HCT116 (cell line): ENCODE data around the gene BABAM2. TPM values are rescaled to one million over a fixed set of nuclear protein-coding genes. Genes with fewer than 3 reads are reported as not detected.

Experiments used
- ATAC-seq: fragments of 200-7000 bp; cut with Tn5 transposase; 2 replicates; pipeline ENCODE4 v1.9.1; 2020; ENCODE audit warnings: mild to moderate bottlenecking, moderate library complexity
- BruUV-seq: library from RNA; stranded (reverse); fragments of 400-500 nt; replicated peaks from 2 replicates; lab custom pipeline; 2021; lab: Mats Ljungman, UMichigan
- CTCF ChIA-PET: fragments of 300-600 bp; sonication (Branson Sonifier 250); formaldehyde crosslinking; loops from one replicate; lab custom pipeline; 2021; ENCODE audit warnings: antibody characterized with exemption; lab: Charles Lee
- POLR2A ChIA-PET: fragments of 300-600, 350-600 bp; sonication (Branson Sonifier 250); formaldehyde crosslinking; loops from one replicate; lab custom pipeline; 2021; ENCODE audit warnings: antibody characterized with exemption; lab: Charles Lee
- RAD21 ChIA-PET, 2 experiments: fragments of 300-600 bp; sonication (Branson Sonifier 250); formaldehyde crosslinking; loops; one replicate each; lab custom pipeline; 2023; ENCODE audit warnings: low total read pairs in 2 of 2; ENCODE audit not compliant: uncharacterized antibody in 2 of 2, unreplicated experiment in 2 of 2, low non-redundant PET in 1 of 2; lab: Charles Lee
- DNase-seq: peaks from one replicate; pipeline ENCODE4 v3.0.0-alpha.2; 2010; ENCODE audit warnings: low read depth, low spot score
- H2AFZ ChIP-seq: fragments of 200-600 bp; shearing (Covaris generic), sonication (generic); 2 replicates; pipeline ENCODE4 v1.6.1; 2017; ENCODE audit warnings: low read depth, mixed run types, mixed read lengths, antibody characterized with exemption, low read length; ENCODE audit not compliant: poor library complexity, severe bottlenecking
- H3K27ac ChIP-seq: 2 replicates; pipeline ENCODE4 v1.5.1; 2012; ENCODE audit warnings: low read depth, low read length
- H3K27me3 ChIP-seq: fragments of 200-600 bp; sonication (generic); 2 replicates; pipeline ENCODE4 v1.6.1; 2016; ENCODE audit warnings: mixed run types, low read length, mixed read lengths; ENCODE audit not compliant: insufficient read depth
- H3K36me3 ChIP-seq, 2 experiments: fragments of 200-500 bp in 1 of 2; fragments of 200-600 bp in 1 of 2; sonication (Bioruptor generic) in 1 of 2; sonication (generic) in 1 of 2; 2 replicates each; pipeline versions ENCODE4 v1.5.1 to v1.6.1; 2014 to 2016; ENCODE audit warnings: low read length in 2 of 2, inconsistent platforms in 1 of 2, mixed read lengths in 1 of 2, mixed run types in 1 of 2; ENCODE audit not compliant: insufficient read depth in 2 of 2, control insufficient read depth in 1 of 2
- H3K4me1 ChIP-seq, 2 experiments: fragments of 200-600 bp in 1 of 2; sonication (generic) in 1 of 2; 2 replicates each; pipeline versions ENCODE4 v1.5.1 to v1.6.1; 2012 to 2017; ENCODE audit warnings: low read length in 2 of 2, inconsistent platforms in 1 of 2, mild to moderate bottlenecking in 1 of 2, mixed read lengths in 1 of 2, mixed run types in 1 of 2, moderate library complexity in 1 of 2; ENCODE audit not compliant: insufficient read depth in 2 of 2, control insufficient read depth in 1 of 2
- H3K4me2 ChIP-seq: fragments of 200-600 bp; sonication (generic); 2 replicates; pipeline ENCODE4 v1.6.1; 2017; ENCODE audit warnings: mixed run types, low read length, mixed read lengths
- H3K4me3 ChIP-seq, 2 experiments: fragments of 200-600 bp in 1 of 2; sonication (generic) in 1 of 2; replicated peaks in 1 of 2; 2 replicates each; pipeline ENCODE4 v1.5.1; 2011 to 2016; ENCODE audit warnings: low read length in 2 of 2, control low read depth in 1 of 2, low read depth in 1 of 2, mild to moderate bottlenecking in 1 of 2, mixed read lengths in 1 of 2, mixed run types in 1 of 2
- H3K79me2 ChIP-seq: fragments of 200-600 bp; sonication (generic); 2 replicates; pipeline ENCODE4 v1.6.1; 2017; ENCODE audit warnings: mild to moderate bottlenecking, mixed run types, low read length, moderate library complexity, mixed read lengths; ENCODE audit not compliant: insufficient read depth
- H3K9ac ChIP-seq: fragments of 200-600 bp; sonication (generic); 2 replicates; pipeline ENCODE4 v1.6.1; 2016; ENCODE audit warnings: low read length, mixed read lengths
- H3K9me2 ChIP-seq: fragments of 200-600 bp; sonication (generic), shearing (Covaris generic); 2 replicates; pipeline ENCODE4 v1.6.1; 2017; ENCODE audit warnings: mixed run types, mild to moderate bottlenecking, moderate library complexity; ENCODE audit not compliant: insufficient read depth
- H3K9me3 ChIP-seq, 2 experiments: fragments of 200-500 bp in 1 of 2; fragments of 200-600 bp in 1 of 2; sonication (Bioruptor generic) in 1 of 2; sonication (generic) in 1 of 2; 2 replicates each; pipeline ENCODE4 v1.6.1; 2014 to 2017; ENCODE audit warnings: low read length in 2 of 2, mixed read lengths in 2 of 2, inconsistent platforms in 1 of 2, low read depth in 1 of 2, mild to moderate bottlenecking in 1 of 2, mixed run types in 1 of 2, moderate library complexity in 1 of 2; ENCODE audit not compliant: control insufficient read depth in 1 of 2, insufficient read depth in 1 of 2
- H4K20me1 ChIP-seq: fragments of 200-600 bp; sonication (generic), shearing (Covaris generic); 2 replicates; pipeline ENCODE4 v1.6.1; 2017; ENCODE audit warnings: mixed run types, mild to moderate bottlenecking, moderate library complexity; ENCODE audit not compliant: insufficient read depth
- ATF3 ChIP-seq: IDR thresholded peaks from 2 replicates; pipeline ENCODE4 v1.6.1; 2012
- CEBPB ChIP-seq: IDR thresholded peaks from 2 replicates; pipeline ENCODE4 v1.6.1; 2012; ENCODE audit warnings: low read depth
- EZH2 ChIP-seq: fragments of 200-600 bp; sonication (generic); IDR thresholded peaks from 2 replicates; pipeline ENCODE4 v1.6.1; 2017; ENCODE audit warnings: antibody characterized with exemption, mixed run types
- EZH2phosphoT487 ChIP-seq: fragments of 200-600 bp; IDR thresholded peaks from 2 replicates; pipeline ENCODE4 v1.6.1; 2018; ENCODE audit warnings: antibody characterized with exemption, borderline replicate concordance
- FOSL1 ChIP-seq: IDR thresholded peaks from 2 replicates; pipeline ENCODE4 v1.6.1; 2012; ENCODE audit warnings: low read depth
- JUND ChIP-seq: IDR thresholded peaks from 2 replicates; pipeline ENCODE4 v1.6.1; 2012
- POLR2AphosphoS5 ChIP-seq: IDR thresholded peaks from 2 replicates; pipeline ENCODE4 v1.6.1; 2011; ENCODE audit warnings: mild to moderate bottlenecking, low read depth, low read length, moderate library complexity
- RAD21 ChIP-seq: IDR thresholded peaks from 2 replicates; pipeline ENCODE4 v1.6.1; 2012; ENCODE audit warnings: low read depth, mild to moderate bottlenecking
- SIN3A ChIP-seq: IDR thresholded peaks from 2 replicates; pipeline ENCODE4 v1.6.1; 2012; ENCODE audit warnings: low read depth
- SP1 ChIP-seq: IDR thresholded peaks from 2 replicates; pipeline ENCODE4 v1.6.1; 2012; ENCODE audit warnings: low read depth
- SRF ChIP-seq: IDR thresholded peaks from 2 replicates; pipeline ENCODE4 v1.6.1; 2012; ENCODE audit warnings: low read depth
- YY1 ChIP-seq: IDR thresholded peaks from 2 replicates; pipeline ENCODE4 v1.6.1; 2011; ENCODE audit warnings: low read length, low read depth, moderate library complexity, mild to moderate bottlenecking; ENCODE audit not compliant: insufficient replicate concordance; ENCODE audit errors: extremely low read depth
- ZBTB33 ChIP-seq: IDR thresholded peaks from 2 replicates; pipeline ENCODE4 v1.6.1; 2011; ENCODE audit warnings: mild to moderate bottlenecking, low read length, moderate library complexity; ENCODE audit not compliant: insufficient replicate concordance; ENCODE audit errors: extremely low read depth
- intact Hi-C: fragments of 100-400 bp; cut with micrococcal nuclease; formaldehyde crosslinking; loops from 2 replicates; pipeline ENCODE4 v1.10.0; 2022
- total RNA-seq: library from RNA; stranded (reverse); gene quantifications from one replicate; pipeline ENCODE4 v1.2.1, GENCODE V29; 2021; ENCODE audit not compliant: unreplicated experiment

BABAM2 gene
- total RNA-seq, 1 experiment from 2014 or later = 23.8 TPM

GRCh38 chr2:28206762-28207161 lies 316.2 kb downstream of the BABAM2 start:
- TF ChIP-seq POLR2AphosphoS5 (no peak), RAD21 (no peak), CEBPB (no peak), ATF3 (no peak), YY1 (no peak), SRF (no peak), EZH2phosphoT487 (no peak), JUND (no peak), SIN3A (no peak), FOSL1 (no peak), ZBTB33 (no peak), EZH2 (no peak), SP1 (no peak)
- no peaks in the 10 kb centered on the region for H3K4me1 ChIP-seq
- no peaks in the 10 kb centered on the region for H3K36me3 ChIP-seq
- no TSS peak for BruUV-seq
- ATAC-seq (no peak), DNase-seq (no peak)
- no peaks in the 10 kb centered on the region for H3K79me2 ChIP-seq
- H3K9me2 ChIP-seq = no peaks in the 10 kb centered on the region
- no peaks in the 10 kb centered on the region for H3K27me3 ChIP-seq
- no peak overlapping the region for H3K4me3 ChIP-seq
- intact Hi-C loops = no loop called here
- CTCF ChIA-PET = no interaction called here
- POLR2A ChIA-PET = no interaction called here
- no peaks in the 10 kb centered on the region for H3K9me3 ChIP-seq
- no peak overlapping the region for H3K9ac ChIP-seq
- H3K4me2 ChIP-seq = no peak overlapping the region
- H2AFZ ChIP-seq = no peak overlapping the region
- no peak overlapping the region for H3K27ac ChIP-seq
- H4K20me1 ChIP-seq = no peaks in the 10 kb centered on the region
- RAD21 ChIA-PET = no interaction called here
